Measurements from ENCODE around the gene FLRT1. TPM values are rescaled to one million over a fixed set of nuclear protein-coding genes. Genes with fewer than 3 reads are reported as not detected.

FLRT1 gene
- total RNA-seq, 1 experiment from 2014 or later, result 1.4 TPM

GRCh38 chr11:64048042-64048854, 12.5 kb downstream of the FLRT1 start:
- no peak for DNase-seq (ENCODE audit: low spot score)

- no peak for DNase-seq (ENCODE audit: low spot score)
Measured at GRCh38 chr11:64049509-64049908, 13.8 kb downstream of the FLRT1 start.

- no peak for DNase-seq (ENCODE audit: low spot score)
Measured at GRCh38 chr11:64051297-64051696, 15.6 kb downstream of the FLRT1 start.

GRCh38 chr11:64052436-64052835, 16.7 kb downstream of the FLRT1 start:
- DNase-seq (ENCODE audit: low spot score), result no peak

GRCh38 chr11:64052938-64053622, 17.3 kb downstream of the FLRT1 start:
- DNase-seq (ENCODE audit: low spot score), result no peak

- DNase-seq (ENCODE audit: low spot score), result no peak
Measured at GRCh38 chr11:64053699-64054098, 18.0 kb downstream of the FLRT1 start.

- no peak for DNase-seq (ENCODE audit: low spot score)
Measured at GRCh38 chr11:64055077-64055476, 19.3 kb downstream of the FLRT1 start.

GRCh38 chr11:64056213-64056785, 20.6 kb downstream of the FLRT1 start:
- no peak for DNase-seq (ENCODE audit: low spot score)

- DNase-seq (ENCODE audit: low spot score), result no peak
Measured at GRCh38 chr11:64056861-64057260, 21.1 kb downstream of the FLRT1 start.

GRCh38 chr11:64057890-64058289, 22.2 kb downstream of the FLRT1 start:
- no peak for DNase-seq (ENCODE audit: low spot score)

GRCh38 chr11:64058494-64058893, 22.8 kb downstream of the FLRT1 start:
- no peak for DNase-seq (ENCODE audit: low spot score)

- no peak for DNase-seq (ENCODE audit: low spot score)
Measured at GRCh38 chr11:64059339-64060140, 23.8 kb downstream of the FLRT1 start.

GRCh38 chr11:64060263-64060860, 24.6 kb downstream of the FLRT1 start:
- no peak for DNase-seq (ENCODE audit: low spot score)

GRCh38 chr11:64060861-64061444, 25.2 kb downstream of the FLRT1 start:
- DNase-seq (ENCODE audit: low spot score), result no peak

GRCh38 chr11:64062185-64063039, 26.7 kb downstream of the FLRT1 start:
- no peak for DNase-seq (ENCODE audit: low spot score)

GRCh38 chr11:64063777-64064176, 28.0 kb downstream of the FLRT1 start:
- DNase-seq (ENCODE audit: low spot score), result no peak

GRCh38 chr11:64064374-64065140, 28.8 kb downstream of the FLRT1 start:
- DNase-seq (ENCODE audit: low spot score), result no peak

- no peak for DNase-seq (ENCODE audit: low spot score)
Measured at GRCh38 chr11:64065141-64065465, 29.4 kb downstream of the FLRT1 start.

- no peak for DNase-seq (ENCODE audit: low spot score)
Measured at GRCh38 chr11:64065712-64066111, 30.0 kb downstream of the FLRT1 start.

All from H4 (cell line).